ENCODE results near the gene CATSPERB. TPM values are rescaled to one million over a fixed set of nuclear protein-coding genes. Genes with fewer than 3 reads are reported as not detected.
A peak's percentile ranks its signal among the peaks of the same experiment; 100 is the strongest.
"Not testable (repeated sequence)": the region's sequence is repeated elsewhere in the genome, so short reads cannot be mapped to it uniquely, and the experiment has no call there.

The CATSPERB gene
- polyA plus RNA-seq, 4 donors = 0.89 to 0.92 (median 0.92) TPM; not detected in 1

- not testable (repeated sequence) for FAIRE-seq; H3K36me3 ChIP-seq (ENCODE audit: control insufficient read depth in 3 of 3, insufficient read depth in 2 of 3, low read depth in 1 of 3, low read length in 3 of 3); H3K4me1 ChIP-seq (ENCODE audit: control insufficient read depth in 3 of 3, insufficient read depth in 2 of 3, low read depth in 1 of 3, low read length in 2 of 3); H3K4me3 ChIP-seq (ENCODE audit: low read depth in 1 of 3, low read length in 3 of 3); H3K27ac ChIP-seq (ENCODE audit: low read depth in 1 of 3, low read length in 2 of 3); H3K27me3 ChIP-seq (ENCODE audit: control insufficient read depth in 3 of 3, insufficient read depth in 3 of 3, low read length in 3 of 3); H3K9me3 ChIP-seq (ENCODE audit: control insufficient read depth in 2 of 2, insufficient read depth in 1 of 2, low read depth in 1 of 2, low read length in 1 of 2); DNase-seq
- 68 to 80% (median 78%) methylated on average over 1 of the region's 1 CpG for WGBS, 3 donors
Measured at GRCh38 chr14:91604611-91605010, 127.3 kb downstream of the CATSPERB start.

GRCh38 chr14:91599994-91600393 is 131.9 kb downstream of the CATSPERB start:
- no peak for FAIRE-seq
- H3K4me1 ChIP-seq (ENCODE audit: control insufficient read depth in 3 of 3, insufficient read depth in 2 of 3, low read depth in 1 of 3, low read length in 2 of 3) = no peaks in the 10 kb centered on the region
- 72 to 79% (median 78%) methylated on average over 4 of the region's 4 CpGs for WGBS, 3 donors

GRCh38 chr14:91595736-91596135 is 136.2 kb downstream of the CATSPERB start:
- Histone ChIP-seq H3K27ac (ENCODE audit: low read depth in 1 of 3, low read length in 2 of 3) (no peak overlapping the region), H3K4me3 (ENCODE audit: low read depth in 1 of 3, low read length in 3 of 3) (no peak overlapping the region), H3K4me1 (ENCODE audit: control insufficient read depth in 3 of 3, insufficient read depth in 2 of 3, low read depth in 1 of 3, low read length in 2 of 3) (no peaks in the 10 kb centered on the region), H3K9me3 (ENCODE audit: control insufficient read depth in 2 of 2, insufficient read depth in 1 of 2, low read depth in 1 of 2, low read length in 1 of 2) (peaks cover 1 to 4% of the 10 kb centered on the region in 2 donors), H3K36me3 (ENCODE audit: control insufficient read depth in 3 of 3, insufficient read depth in 2 of 3, low read depth in 1 of 3, low read length in 3 of 3) (no peaks in the 10 kb centered on the region), H3K27me3 (ENCODE audit: control insufficient read depth in 3 of 3, insufficient read depth in 3 of 3, low read length in 3 of 3) (no peaks in the 10 kb centered on the region)
- WGBS, 3 donors = 84 to 92% (median 90%) methylated on average over 1 of the region's 1 CpG
- FAIRE-seq = no peak
- DNase-seq = no peak

More at GRCh38 chr14:91599994-91600393, 131.9 kb downstream of the CATSPERB start:
- DNase-seq = no peak
- no peaks in the 10 kb centered on the region for H3K36me3 ChIP-seq (ENCODE audit: control insufficient read depth in 3 of 3, insufficient read depth in 2 of 3, low read depth in 1 of 3, low read length in 3 of 3)
- no peak overlapping the region for H3K4me3 ChIP-seq (ENCODE audit: low read depth in 1 of 3, low read length in 3 of 3)
- H3K27ac ChIP-seq (ENCODE audit: low read depth in 1 of 3, low read length in 2 of 3) = no peak overlapping the region
- no peaks in the 10 kb centered on the region for H3K27me3 ChIP-seq (ENCODE audit: control insufficient read depth in 3 of 3, insufficient read depth in 3 of 3, low read length in 3 of 3)
- peaks cover 1 to 4% of the 10 kb centered on the region in 2 donors for H3K9me3 ChIP-seq (ENCODE audit: control insufficient read depth in 2 of 2, insufficient read depth in 1 of 2, low read depth in 1 of 2, low read length in 1 of 2)

GRCh38 chr14:91593957-91594356 is 137.9 kb downstream of the CATSPERB start:
- not testable (repeated sequence) for H3K9me3 ChIP-seq (ENCODE audit: control insufficient read depth in 2 of 2, insufficient read depth in 1 of 2, low read depth in 1 of 2, low read length in 1 of 2); FAIRE-seq; H3K4me1 ChIP-seq (ENCODE audit: control insufficient read depth in 3 of 3, insufficient read depth in 2 of 3, low read depth in 1 of 3, low read length in 2 of 3); DNase-seq; H3K4me3 ChIP-seq (ENCODE audit: low read depth in 1 of 3, low read length in 3 of 3); H3K36me3 ChIP-seq (ENCODE audit: control insufficient read depth in 3 of 3, insufficient read depth in 2 of 3, low read depth in 1 of 3, low read length in 3 of 3); H3K27me3 ChIP-seq (ENCODE audit: control insufficient read depth in 3 of 3, insufficient read depth in 3 of 3, low read length in 3 of 3); H3K27ac ChIP-seq (ENCODE audit: low read depth in 1 of 3, low read length in 2 of 3)
- WGBS, 3 donors = 92 to 98% (median 97%) methylated on average over 2 of the region's 2 CpGs

GRCh38 chr14:91586410-91586809 is 145.5 kb downstream of the CATSPERB start:
- H3K4me1 ChIP-seq (ENCODE audit: control insufficient read depth in 3 of 3, insufficient read depth in 2 of 3, low read depth in 1 of 3, low read length in 2 of 3) = no peaks in the 10 kb centered on the region
- no peaks in the 10 kb centered on the region for H3K27me3 ChIP-seq (ENCODE audit: control insufficient read depth in 3 of 3, insufficient read depth in 3 of 3, low read length in 3 of 3)
- DNase-seq (no peak), FAIRE-seq (no peak)
- no peaks in the 10 kb centered on the region for H3K36me3 ChIP-seq (ENCODE audit: control insufficient read depth in 3 of 3, insufficient read depth in 2 of 3, low read depth in 1 of 3, low read length in 3 of 3)
- H3K9me3 ChIP-seq (ENCODE audit: control insufficient read depth in 2 of 2, insufficient read depth in 1 of 2, low read depth in 1 of 2, low read length in 1 of 2) = peaks cover 0 to 10% of the 10 kb centered on the region in 2 donors
- no peak overlapping the region for H3K27ac ChIP-seq (ENCODE audit: low read depth in 1 of 3, low read length in 2 of 3)
- H3K4me3 ChIP-seq (ENCODE audit: low read depth in 1 of 3, low read length in 3 of 3) = no peak overlapping the region
- 48 to 93% (median 91%) methylated on average over 1 of the region's 1 CpG for WGBS, 3 donors

- DNase-seq = no peak
- Histone ChIP-seq H3K27ac (ENCODE audit: low read depth in 1 of 3, low read length in 2 of 3) (no peak overlapping the region), H3K4me1 (ENCODE audit: control insufficient read depth in 3 of 3, insufficient read depth in 2 of 3, low read depth in 1 of 3, low read length in 2 of 3) (no peaks in the 10 kb centered on the region), H3K27me3 (ENCODE audit: control insufficient read depth in 3 of 3, insufficient read depth in 3 of 3, low read length in 3 of 3) (no peaks in the 10 kb centered on the region), H3K9me3 (ENCODE audit: control insufficient read depth in 2 of 2, insufficient read depth in 1 of 2, low read depth in 1 of 2, low read length in 1 of 2) (peaks cover 0 to 10% of the 10 kb centered on the region in 2 donors), H3K36me3 (ENCODE audit: control insufficient read depth in 3 of 3, insufficient read depth in 2 of 3, low read depth in 1 of 3, low read length in 3 of 3) (no peaks in the 10 kb centered on the region), H3K4me3 (ENCODE audit: low read depth in 1 of 3, low read length in 3 of 3) (no peak overlapping the region)
- no peak for FAIRE-seq
Measured at GRCh38 chr14:91585856-91586255, 146.0 kb downstream of the CATSPERB start.

GRCh38 chr14:91582761-91583160 is 149.1 kb downstream of the CATSPERB start:
- H3K4me1 ChIP-seq (ENCODE audit: control insufficient read depth in 3 of 3, insufficient read depth in 2 of 3, low read depth in 1 of 3, low read length in 2 of 3) = no peaks in the 10 kb centered on the region
- no peaks in the 10 kb centered on the region for H3K27me3 ChIP-seq (ENCODE audit: control insufficient read depth in 3 of 3, insufficient read depth in 3 of 3, low read length in 3 of 3)
- H3K4me3 ChIP-seq (ENCODE audit: low read depth in 1 of 3, low read length in 3 of 3) = no peak overlapping the region
- no peaks in the 10 kb centered on the region for H3K36me3 ChIP-seq (ENCODE audit: control insufficient read depth in 3 of 3, insufficient read depth in 2 of 3, low read depth in 1 of 3, low read length in 3 of 3)
- DNase-seq (no peak), FAIRE-seq (no peak)
- no peak overlapping the region for H3K27ac ChIP-seq (ENCODE audit: low read depth in 1 of 3, low read length in 2 of 3)
- peaks cover 0 to 18% of the 10 kb centered on the region in 2 donors for H3K9me3 ChIP-seq (ENCODE audit: control insufficient read depth in 2 of 2, insufficient read depth in 1 of 2, low read depth in 1 of 2, low read length in 1 of 2)
- 79 to 88% (median 86%) methylated on average over 3 of the region's 3 CpGs for WGBS, 3 donors

GRCh38 chr14:91580876-91581577 is 150.9 kb downstream of the CATSPERB start:
- DNase-seq (peak in 1 of 2 donors; percentile 17), FAIRE-seq (no peak)
- H3K27ac ChIP-seq (ENCODE audit: low read depth in 1 of 3, low read length in 2 of 3) = no peak overlapping the region
- H3K4me1 ChIP-seq (ENCODE audit: control insufficient read depth in 3 of 3, insufficient read depth in 2 of 3, low read depth in 1 of 3, low read length in 2 of 3) = no peaks in the 10 kb centered on the region
- H3K27me3 ChIP-seq (ENCODE audit: control insufficient read depth in 3 of 3, insufficient read depth in 3 of 3, low read length in 3 of 3) = no peaks in the 10 kb centered on the region
- no peak overlapping the region for H3K4me3 ChIP-seq (ENCODE audit: low read depth in 1 of 3, low read length in 3 of 3)
- H3K9me3 ChIP-seq (ENCODE audit: control insufficient read depth in 2 of 2, insufficient read depth in 1 of 2, low read depth in 1 of 2, low read length in 1 of 2) = peaks cover 0 to 19% of the 10 kb centered on the region in 2 donors
- no peaks in the 10 kb centered on the region for H3K36me3 ChIP-seq (ENCODE audit: control insufficient read depth in 3 of 3, insufficient read depth in 2 of 3, low read depth in 1 of 3, low read length in 3 of 3)
- 60 to 70% (median 64%) methylated on average over 8 of the region's 8 CpGs for WGBS, 3 donors

All from small intestine (tissue), 7 donors.